Liver (tissue), 9 donors: ENCODE measurements around the gene KDM1B. TPM values are rescaled to one million over a fixed set of nuclear protein-coding genes. Genes with fewer than 3 reads are reported as not detected.
A peak's percentile ranks its signal among the peaks of the same experiment; 100 is the strongest.

Experiments
- DNase-seq: peaks from one replicate; pipeline ENCODE4 v3.0.0-alpha.2; 2017; ENCODE audit warnings: low spot score
- H3K27ac ChIP-seq, 2 donors: one replicate each; pipeline ENCODE4 v1.7.0; 2013; ENCODE audit warnings: inconsistent platforms in 2 of 2, low read length in 2 of 2, control low read depth in 1 of 2, low read depth in 1 of 2, mild to moderate bottlenecking in 1 of 2
- H3K27me3 ChIP-seq, 4 donors: one replicate each; pipeline versions ENCODE4 v1.6.1 to v1.7.0; 2013; ENCODE audit warnings: low read length in 3 of 4, inconsistent platforms in 1 of 4, mild to moderate bottlenecking in 1 of 4, moderate library complexity in 1 of 4; ENCODE audit not compliant: control insufficient read depth in 4 of 4, insufficient read depth in 4 of 4
- H3K36me3 ChIP-seq, 4 donors: one replicate each; pipeline versions ENCODE4 v1.6.1 to v1.7.0; 2013; ENCODE audit warnings: low read length in 3 of 4, mild to moderate bottlenecking in 3 of 4, low read depth in 1 of 4, moderate library complexity in 1 of 4; ENCODE audit not compliant: control insufficient read depth in 4 of 4, insufficient read depth in 3 of 4
- H3K4me1 ChIP-seq, 4 donors: one replicate each; pipeline versions ENCODE4 v1.6.1 to v1.7.0; 2013; ENCODE audit warnings: low read length in 3 of 4, mild to moderate bottlenecking in 3 of 4, moderate library complexity in 1 of 4; ENCODE audit not compliant: control insufficient read depth in 4 of 4, insufficient read depth in 4 of 4
- H3K4me3 ChIP-seq, 3 donors: one replicate each; pipeline versions ENCODE4 v1.6.1 to v1.7.0; 2013; ENCODE audit warnings: low read length in 3 of 3, control low read depth in 1 of 3, low read depth in 1 of 3, mild to moderate bottlenecking in 1 of 3
- H3K9ac ChIP-seq, 2 donors: one replicate each; pipeline ENCODE4 v1.7.0; 2013; ENCODE audit warnings: low read length in 2 of 2, mild to moderate bottlenecking in 2 of 2, moderate library complexity in 2 of 2, control low read depth in 1 of 2, low read depth in 1 of 2
- H3K9me3 ChIP-seq, 4 donors: one replicate each; pipeline versions ENCODE4 v1.6.1 to v1.7.0; 2013; ENCODE audit warnings: low read length in 3 of 4; ENCODE audit not compliant: control insufficient read depth in 4 of 4
- FOXA1 ChIP-seq: IDR thresholded peaks from 2 replicates; pipeline ENCODE4 v1.6.1; 2016; ENCODE audit warnings: antibody characterized with exemption
- GABPA ChIP-seq, 2 donors: IDR thresholded peaks in 1 of 2; conservative IDR thresholded peaks in 1 of 2; 2 replicates each; pipeline ENCODE4 v1.6.1; 2016; ENCODE audit warnings: antibody characterized with exemption in 2 of 2, mild to moderate bottlenecking in 1 of 2, moderate library complexity in 1 of 2
- HNF4A ChIP-seq, 2 donors: conservative IDR thresholded peaks; 2 replicates each; pipeline ENCODE4 v1.6.1; 2016; ENCODE audit warnings: antibody characterized with exemption in 2 of 2, mild to moderate bottlenecking in 2 of 2
- JUND ChIP-seq, 2 donors: IDR thresholded peaks; 2 replicates each; pipeline ENCODE4 v1.6.1; 2016; ENCODE audit warnings: antibody characterized with exemption in 2 of 2
- NR2F2 ChIP-seq: IDR thresholded peaks from 2 replicates; pipeline ENCODE4 v1.6.1; 2016; ENCODE audit warnings: antibody characterized with exemption
- RAD21 ChIP-seq, 2 donors: IDR thresholded peaks; 2 replicates each; pipeline ENCODE4 v1.6.1; 2016; ENCODE audit warnings: antibody characterized with exemption in 2 of 2, mild to moderate bottlenecking in 2 of 2
- RXRA ChIP-seq, 2 donors: IDR thresholded peaks; 2 replicates each; pipeline ENCODE4 v1.6.1; 2017 to 2018; ENCODE audit warnings: antibody characterized with exemption in 2 of 2, mild to moderate bottlenecking in 1 of 2
- SP1 ChIP-seq: IDR thresholded peaks from 2 replicates; pipeline ENCODE4 v1.6.1; 2018; ENCODE audit warnings: antibody characterized with exemption, mild to moderate bottlenecking
- TAF1 ChIP-seq: conservative IDR thresholded peaks from 2 replicates; pipeline ENCODE4 v1.6.1; 2016; ENCODE audit warnings: antibody characterized with exemption, mild to moderate bottlenecking
- YY1 ChIP-seq: IDR thresholded peaks from 2 replicates; pipeline ENCODE4 v1.6.1; 2016; ENCODE audit warnings: antibody characterized with exemption, mild to moderate bottlenecking
- WGBS: extraction: QIAGEN DNeasy Blood & Tissue Kit; methylation state at CpG from one replicate; pipeline ENCODE4 v1.1.7; 2013; 5-methylcytosine and 5-hydroxymethylcytosine counted together
- polyA plus RNA-seq, 2 donors: library from polyadenylated mRNA; stranded (reverse) in 1 of 2; unstranded in 1 of 2; fragments of 200-250 nt in 1 of 2; fragments of >200 nt in 1 of 2; fragmentation: Nextera tagmentation in 1 of 2; extraction: Ambion mirVana in 1 of 2; gene quantifications; one replicate each; pipeline versions ENCODE4 v1.2.1 to v1.2.3, GENCODE V29; 2013 to 2015
- total RNA-seq, 2 donors: library from RNA; depleted of rRNA; stranded (reverse); fragments of >200 nt; gene quantifications; one replicate each; pipeline ENCODE4 v1.2.3, GENCODE V29; 2014
- TF ChIP-seq, protein P1 (sequence below): IDR thresholded peaks from 2 replicates; pipeline ENCODE4 v1.6.1; 2016; ENCODE audit warnings: antibody characterized with exemption
- TF ChIP-seq, protein P2 (sequence below): IDR thresholded peaks from 2 replicates; pipeline ENCODE4 v1.6.1; 2016; ENCODE audit warnings: antibody characterized with exemption, mild to moderate bottlenecking
- TF ChIP-seq, protein P3 (sequence below): IDR thresholded peaks from 2 replicates; pipeline ENCODE4 v1.6.1; 2016; ENCODE audit warnings: antibody characterized with exemption
- TF ChIP-seq, protein P4 (sequence below): IDR thresholded peaks from 2 replicates; pipeline ENCODE4 v1.6.1; 2016; ENCODE audit warnings: antibody characterized with exemption
- TF ChIP-seq, protein P5 (sequence below): fragments of 150-350 bp; IDR thresholded peaks from 2 replicates; pipeline ENCODE4 v1.5.1; 2017; ENCODE audit warnings: improper control_type of control experiment, low read depth, low read length; ENCODE audit not compliant: missing input control
- donor health status: healthy.
- donor health status: healthy.
- donor health status: healthy.
- donor health status: healthy.
- donor health status: healthy.

KDM1B gene
- total and polyA plus RNA-seq, 4 donors: 1.6 to 10.2 (median 6.7) TPM

DNA sequence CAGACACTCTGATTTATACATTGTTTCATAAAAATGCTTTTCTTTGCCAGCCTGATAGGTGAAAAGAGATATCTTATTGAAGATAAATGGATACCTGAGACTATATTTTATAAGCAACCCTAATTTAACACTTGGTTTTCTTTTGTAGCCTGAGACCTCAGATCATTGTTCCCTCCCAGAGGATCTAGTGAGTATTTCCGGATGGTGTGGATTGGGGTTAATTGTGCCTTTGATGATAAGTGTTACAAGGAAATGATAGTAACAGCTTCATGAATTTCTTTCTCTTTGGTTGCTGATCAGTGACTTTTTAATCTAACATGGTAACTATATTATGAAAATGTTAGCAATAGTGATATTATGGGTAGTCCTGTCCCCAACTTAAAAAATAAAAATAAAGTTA is 30.4 kb downstream of the KDM1B start:
- no peak for DNase-seq
- H3K4me1 ChIP-seq: peaks cover 0 to 5% (median 0%) of the 10 kb centered on the region in 4 donors
- H3K4me3 ChIP-seq: no peak overlapping the region
- H3K27me3 ChIP-seq: no peaks in the 10 kb centered on the region
- no peaks in the 10 kb centered on the region for H3K9me3 ChIP-seq
- H3K9ac ChIP-seq: no peak overlapping the region
- TF ChIP-seq, protein P1, sequence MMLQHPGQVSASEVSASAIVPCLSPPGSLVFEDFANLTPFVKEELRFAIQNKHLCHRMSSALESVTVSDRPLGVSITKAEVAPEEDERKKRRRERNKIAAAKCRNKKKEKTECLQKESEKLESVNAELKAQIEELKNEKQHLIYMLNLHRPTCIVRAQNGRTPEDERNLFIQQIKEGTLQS: no peak
- TF ChIP-seq, protein P2, sequence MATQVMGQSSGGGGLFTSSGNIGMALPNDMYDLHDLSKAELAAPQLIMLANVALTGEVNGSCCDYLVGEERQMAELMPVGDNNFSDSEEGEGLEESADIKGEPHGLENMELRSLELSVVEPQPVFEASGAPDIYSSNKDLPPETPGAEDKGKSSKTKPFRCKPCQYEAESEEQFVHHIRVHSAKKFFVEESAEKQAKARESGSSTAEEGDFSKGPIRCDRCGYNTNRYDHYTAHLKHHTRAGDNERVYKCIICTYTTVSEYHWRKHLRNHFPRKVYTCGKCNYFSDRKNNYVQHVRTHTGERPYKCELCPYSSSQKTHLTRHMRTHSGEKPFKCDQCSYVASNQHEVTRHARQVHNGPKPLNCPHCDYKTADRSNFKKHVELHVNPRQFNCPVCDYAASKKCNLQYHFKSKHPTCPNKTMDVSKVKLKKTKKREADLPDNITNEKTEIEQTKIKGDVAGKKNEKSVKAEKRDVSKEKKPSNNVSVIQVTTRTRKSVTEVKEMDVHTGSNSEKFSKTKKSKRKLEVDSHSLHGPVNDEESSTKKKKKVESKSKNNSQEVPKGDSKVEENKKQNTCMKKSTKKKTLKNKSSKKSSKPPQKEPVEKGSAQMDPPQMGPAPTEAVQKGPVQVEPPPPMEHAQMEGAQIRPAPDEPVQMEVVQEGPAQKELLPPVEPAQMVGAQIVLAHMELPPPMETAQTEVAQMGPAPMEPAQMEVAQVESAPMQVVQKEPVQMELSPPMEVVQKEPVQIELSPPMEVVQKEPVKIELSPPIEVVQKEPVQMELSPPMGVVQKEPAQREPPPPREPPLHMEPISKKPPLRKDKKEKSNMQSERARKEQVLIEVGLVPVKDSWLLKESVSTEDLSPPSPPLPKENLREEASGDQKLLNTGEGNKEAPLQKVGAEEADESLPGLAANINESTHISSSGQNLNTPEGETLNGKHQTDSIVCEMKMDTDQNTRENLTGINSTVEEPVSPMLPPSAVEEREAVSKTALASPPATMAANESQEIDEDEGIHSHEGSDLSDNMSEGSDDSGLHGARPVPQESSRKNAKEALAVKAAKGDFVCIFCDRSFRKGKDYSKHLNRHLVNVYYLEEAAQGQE: no peak
- no peak for TF ChIP-seq YY1
- no peak for TF ChIP-seq GABPA (IDR thresholded peaks at IDR 0.05 in 1 of 2, conservative IDR thresholded peaks at IDR 0.05 in 1 of 2)
- no peak for TF ChIP-seq FOXA1
- no peak for TF ChIP-seq SP1
- TF ChIP-seq RAD21 (IDR thresholded peaks at IDR 0.05): no peak
- TF ChIP-seq, protein P3, sequence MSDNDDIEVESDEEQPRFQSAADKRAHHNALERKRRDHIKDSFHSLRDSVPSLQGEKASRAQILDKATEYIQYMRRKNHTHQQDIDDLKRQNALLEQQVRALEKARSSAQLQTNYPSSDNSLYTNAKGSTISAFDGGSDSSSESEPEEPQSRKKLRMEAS: no peak
- no peak for TF ChIP-seq RXRA (IDR thresholded peaks at IDR 0.05)
- TF ChIP-seq, protein P4, sequence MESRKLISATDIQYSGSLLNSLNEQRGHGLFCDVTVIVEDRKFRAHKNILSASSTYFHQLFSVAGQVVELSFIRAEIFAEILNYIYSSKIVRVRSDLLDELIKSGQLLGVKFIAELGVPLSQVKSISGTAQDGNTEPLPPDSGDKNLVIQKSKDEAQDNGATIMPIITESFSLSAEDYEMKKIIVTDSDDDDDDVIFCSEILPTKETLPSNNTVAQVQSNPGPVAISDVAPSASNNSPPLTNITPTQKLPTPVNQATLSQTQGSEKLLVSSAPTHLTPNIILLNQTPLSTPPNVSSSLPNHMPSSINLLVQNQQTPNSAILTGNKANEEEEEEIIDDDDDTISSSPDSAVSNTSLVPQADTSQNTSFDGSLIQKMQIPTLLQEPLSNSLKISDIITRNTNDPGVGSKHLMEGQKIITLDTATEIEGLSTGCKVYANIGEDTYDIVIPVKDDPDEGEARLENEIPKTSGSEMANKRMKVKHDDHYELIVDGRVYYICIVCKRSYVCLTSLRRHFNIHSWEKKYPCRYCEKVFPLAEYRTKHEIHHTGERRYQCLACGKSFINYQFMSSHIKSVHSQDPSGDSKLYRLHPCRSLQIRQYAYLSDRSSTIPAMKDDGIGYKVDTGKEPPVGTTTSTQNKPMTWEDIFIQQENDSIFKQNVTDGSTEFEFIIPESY: no peak
- TF ChIP-seq HNF4A (conservative IDR thresholded peaks at IDR 0.05): no peak
- TF ChIP-seq, protein P5, sequence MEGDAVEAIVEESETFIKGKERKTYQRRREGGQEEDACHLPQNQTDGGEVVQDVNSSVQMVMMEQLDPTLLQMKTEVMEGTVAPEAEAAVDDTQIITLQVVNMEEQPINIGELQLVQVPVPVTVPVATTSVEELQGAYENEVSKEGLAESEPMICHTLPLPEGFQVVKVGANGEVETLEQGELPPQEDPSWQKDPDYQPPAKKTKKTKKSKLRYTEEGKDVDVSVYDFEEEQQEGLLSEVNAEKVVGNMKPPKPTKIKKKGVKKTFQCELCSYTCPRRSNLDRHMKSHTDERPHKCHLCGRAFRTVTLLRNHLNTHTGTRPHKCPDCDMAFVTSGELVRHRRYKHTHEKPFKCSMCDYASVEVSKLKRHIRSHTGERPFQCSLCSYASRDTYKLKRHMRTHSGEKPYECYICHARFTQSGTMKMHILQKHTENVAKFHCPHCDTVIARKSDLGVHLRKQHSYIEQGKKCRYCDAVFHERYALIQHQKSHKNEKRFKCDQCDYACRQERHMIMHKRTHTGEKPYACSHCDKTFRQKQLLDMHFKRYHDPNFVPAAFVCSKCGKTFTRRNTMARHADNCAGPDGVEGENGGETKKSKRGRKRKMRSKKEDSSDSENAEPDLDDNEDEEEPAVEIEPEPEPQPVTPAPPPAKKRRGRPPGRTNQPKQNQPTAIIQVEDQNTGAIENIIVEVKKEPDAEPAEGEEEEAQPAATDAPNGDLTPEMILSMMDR: no peak
- TF ChIP-seq TAF1: no peak
- no peak for TF ChIP-seq NR2F2
- TF ChIP-seq JUND (IDR thresholded peaks at IDR 0.05): no peak
- WGBS: 81% methylated on average over 1 of the region's 1 CpG
- no peak overlapping the region for H3K27ac ChIP-seq
- peaks cover 0 to 3% (median 0%) of the 10 kb centered on the region in 4 donors for H3K36me3 ChIP-seq

DNA sequence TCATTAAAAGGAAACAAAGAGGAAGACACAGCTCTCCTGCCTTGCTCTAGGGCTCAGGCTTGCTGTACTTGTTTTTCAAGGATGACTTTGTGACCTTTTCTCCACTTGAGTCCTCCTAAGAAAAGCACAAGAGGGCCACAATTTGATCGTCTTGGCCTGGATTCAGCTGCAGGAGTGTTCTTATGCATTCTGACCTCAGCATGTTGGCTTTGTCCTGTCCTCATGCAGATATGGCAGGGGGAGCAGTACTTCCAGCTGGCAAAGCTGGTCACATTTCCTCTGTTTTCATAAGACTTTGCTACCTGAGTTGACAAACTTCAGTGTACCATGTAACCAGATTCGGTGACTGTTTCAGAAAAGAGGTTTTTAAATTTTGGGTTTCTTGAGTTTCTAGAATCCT is 30.8 kb downstream of the KDM1B start:
- Histone ChIP-seq H3K9ac (no peak overlapping the region), H3K4me3 (no peak overlapping the region), H3K27ac (peak overlapping the region in 1 of 2 donors; percentile 34), H3K4me1 (peaks cover 0 to 5% (median 0%) of the 10 kb centered on the region in 4 donors), H3K36me3 (peaks cover 0 to 5% (median 2%) of the 10 kb centered on the region in 4 donors), H3K9me3 (no peaks in the 10 kb centered on the region), H3K27me3 (no peaks in the 10 kb centered on the region)
- TF ChIP-seq, protein P1: no peak
- TF ChIP-seq HNF4A (conservative IDR thresholded peaks at IDR 0.05) (peak in 1 of 2 donors; percentile 25), RAD21 (IDR thresholded peaks at IDR 0.05) (peak in 1 of 2 donors; percentile 19)
- DNase-seq: no peak
- 22% methylated on average over 2 of the region's 2 CpGs for WGBS
